Activated CD4-positive, alpha-beta memory T cell treated with anti-CD3 and anti-CD28 coated beads for 36 hours (primary cell): Measurements from ENCODE around the gene TYW1. TPM values are rescaled to one million over a fixed set of nuclear protein-coding genes. Genes with fewer than 3 reads are reported as not detected.
"Not testable (repeated sequence)": the region's sequence is repeated elsewhere in the genome, so short reads cannot be mapped to it uniquely, and the experiment has no call there.

Source experiments
- CTCF ChIA-PET: fragments of 350-600 bp; sonication (Branson Sonifier 250); formaldehyde crosslinking; loops from one replicate; lab custom pipeline; 2021; ENCODE audit warnings: antibody characterized with exemption, inconsistent platforms; lab: Charles Lee
- POLR2A ChIA-PET: fragments of 350-600 bp; sonication (Branson Sonifier 250); formaldehyde crosslinking; loops from one replicate; lab custom pipeline; 2021; ENCODE audit warnings: antibody characterized with exemption; lab: Charles Lee
- DNase-seq: peaks from one replicate; pipeline ENCODE4 v3.0.0-alpha.2; 2020
- H3K27ac Mint-ChIP-seq: one replicate; pipeline ENCODE4 v1.8.0; 2021; ENCODE audit warnings: mixed read lengths
- H3K27me3 Mint-ChIP-seq: one replicate; pipeline ENCODE4 v1.8.0; 2021; ENCODE audit warnings: mixed read lengths
- H3K36me3 Mint-ChIP-seq: one replicate; pipeline ENCODE4 v1.8.0; 2021; ENCODE audit warnings: mixed read lengths
- H3K4me1 Mint-ChIP-seq: one replicate; pipeline ENCODE4 v1.8.0; 2021; ENCODE audit warnings: low read depth, mixed read lengths
- H3K4me3 Mint-ChIP-seq: one replicate; pipeline ENCODE4 v1.8.0; 2021; ENCODE audit warnings: mild to moderate bottlenecking, mixed read lengths
- H3K9me3 Mint-ChIP-seq: one replicate; pipeline ENCODE4 v1.8.0; 2021; ENCODE audit warnings: mixed read lengths
- intact Hi-C: fragments of 100-400 bp; cut with micrococcal nuclease; formaldehyde crosslinking; loops from one replicate; pipeline ENCODE4 v1.15.1; 2023
- total RNA-seq, 2 experiments: library from RNA; stranded (reverse); gene quantifications; one replicate each; pipeline ENCODE4 v1.2.3, GENCODE V29; 2021

TYW1 gene
- total RNA-seq, 2 experiments from 2014 or later, result 15.0 to 16.4 TPM

DNA sequence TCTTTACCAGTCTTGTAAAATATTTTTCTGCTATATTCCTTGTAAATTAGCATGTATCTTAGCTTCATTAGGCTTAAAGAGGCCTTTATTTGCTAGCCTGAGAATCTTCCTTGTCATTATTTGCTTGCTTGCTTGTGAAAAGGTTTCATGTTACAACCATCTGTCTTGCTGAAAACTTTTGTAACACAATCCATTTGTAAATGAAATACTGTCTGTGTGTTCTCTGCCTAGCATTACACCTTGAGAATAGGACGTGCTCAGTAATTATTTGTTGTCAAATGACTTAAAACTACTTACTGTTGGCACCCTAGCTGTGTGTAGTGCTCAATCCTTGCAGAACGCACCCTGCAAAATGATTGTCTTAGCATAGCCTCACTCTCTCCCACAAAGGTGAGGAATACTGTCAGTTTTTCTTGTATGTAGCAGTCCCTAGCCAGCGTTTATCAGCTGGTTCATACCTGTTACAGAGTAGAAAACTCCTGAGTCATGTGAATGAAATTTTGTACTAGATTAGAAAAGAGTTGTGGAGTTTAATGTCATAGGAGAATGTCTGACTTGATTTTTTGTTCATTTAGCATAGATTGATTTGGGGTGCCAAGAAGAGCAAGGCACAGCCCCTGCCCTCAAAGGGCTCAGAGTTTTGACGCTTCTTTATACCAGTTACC is 193.3 kb downstream of the TYW1 start:
- H3K27ac Mint-ChIP-seq, DNase-seq, CTCF ChIA-PET, POLR2A ChIA-PET, H3K36me3 Mint-ChIP-seq, intact Hi-C loops, H3K9me3 Mint-ChIP-seq, H3K27me3 Mint-ChIP-seq, H3K4me3 Mint-ChIP-seq: not testable (repeated sequence)
- H3K4me1 Mint-ChIP-seq, result peaks cover 34% of the 10 kb centered on the region

DNA sequence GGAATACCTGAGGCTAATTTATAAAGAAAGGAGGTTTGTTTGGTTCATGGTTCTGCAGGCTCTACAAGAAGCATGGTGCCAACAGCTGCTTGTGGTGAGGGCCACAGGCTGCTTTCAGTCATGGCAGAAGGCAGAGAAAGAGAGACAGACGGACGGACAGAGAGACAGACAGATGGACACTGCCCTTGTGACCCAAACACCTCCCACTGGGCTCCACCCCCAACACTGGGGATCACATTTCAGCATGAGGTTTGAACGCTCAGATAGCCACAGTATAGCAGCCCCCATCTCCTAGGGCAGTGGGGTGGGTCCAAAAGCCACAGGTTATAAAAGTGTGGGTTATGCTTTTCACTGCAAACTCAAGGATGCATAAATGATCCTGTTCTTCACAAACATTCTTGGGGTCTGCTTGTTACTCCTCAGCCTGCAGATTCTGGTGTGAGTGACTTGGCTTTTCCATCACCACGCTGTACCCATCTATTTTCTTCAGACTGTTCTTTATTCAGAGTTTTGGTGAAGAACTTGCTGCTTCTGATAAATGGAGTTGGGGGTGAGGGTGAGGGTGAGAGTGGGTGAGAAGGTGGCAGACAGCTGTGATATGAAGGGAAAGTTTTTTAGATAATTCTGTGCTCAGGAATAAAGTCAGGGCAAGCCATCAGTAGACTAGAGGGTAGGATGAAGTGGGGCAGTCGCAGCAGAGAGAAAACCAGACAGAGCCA is 194.5 kb downstream of the TYW1 start:
- POLR2A ChIA-PET, H3K9me3 Mint-ChIP-seq, H3K4me3 Mint-ChIP-seq, CTCF ChIA-PET, intact Hi-C loops, DNase-seq, H3K27me3 Mint-ChIP-seq: not testable (repeated sequence)
- Mint-ChIP-seq H3K27ac (peak overlapping the region; percentile 34), H3K36me3 (peaks cover 13% of the 10 kb centered on the region), H3K4me1 (peaks cover 26% of the 10 kb centered on the region)

DNA sequence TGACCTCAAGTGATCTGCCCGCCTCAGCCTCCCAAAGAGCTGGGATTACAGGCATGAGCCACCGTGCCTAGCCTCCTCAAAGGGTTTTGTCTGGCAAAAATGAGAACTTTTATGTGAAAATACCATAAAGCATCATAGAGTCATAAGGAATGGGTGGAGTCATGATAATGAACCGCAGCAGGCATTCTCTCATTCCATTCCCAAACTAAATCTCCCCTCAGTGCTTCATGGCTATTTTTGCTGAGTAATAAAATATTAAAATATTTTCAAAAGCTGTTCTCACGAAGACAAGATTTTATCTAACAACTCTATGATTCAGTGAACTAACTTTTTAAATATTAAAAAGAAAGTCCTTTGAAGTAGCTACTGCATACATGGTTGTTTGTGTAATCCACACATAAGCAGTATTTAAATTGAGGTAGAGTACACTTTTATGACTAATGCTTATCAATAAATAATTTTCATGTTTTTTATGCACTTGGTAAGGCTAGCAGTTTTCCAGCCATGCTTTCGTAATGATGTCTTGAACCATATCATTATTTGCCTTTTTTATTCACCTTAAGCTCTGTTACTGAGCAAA is 195.6 kb downstream of the TYW1 start:
- DNase-seq, H3K9me3 Mint-ChIP-seq, POLR2A ChIA-PET, CTCF ChIA-PET, H3K4me3 Mint-ChIP-seq, H3K27me3 Mint-ChIP-seq, intact Hi-C loops, H3K27ac Mint-ChIP-seq: not testable (repeated sequence)
- peaks cover 16% of the 10 kb centered on the region for H3K36me3 Mint-ChIP-seq
- H3K4me1 Mint-ChIP-seq, result peaks cover 26% of the 10 kb centered on the region

DNA sequence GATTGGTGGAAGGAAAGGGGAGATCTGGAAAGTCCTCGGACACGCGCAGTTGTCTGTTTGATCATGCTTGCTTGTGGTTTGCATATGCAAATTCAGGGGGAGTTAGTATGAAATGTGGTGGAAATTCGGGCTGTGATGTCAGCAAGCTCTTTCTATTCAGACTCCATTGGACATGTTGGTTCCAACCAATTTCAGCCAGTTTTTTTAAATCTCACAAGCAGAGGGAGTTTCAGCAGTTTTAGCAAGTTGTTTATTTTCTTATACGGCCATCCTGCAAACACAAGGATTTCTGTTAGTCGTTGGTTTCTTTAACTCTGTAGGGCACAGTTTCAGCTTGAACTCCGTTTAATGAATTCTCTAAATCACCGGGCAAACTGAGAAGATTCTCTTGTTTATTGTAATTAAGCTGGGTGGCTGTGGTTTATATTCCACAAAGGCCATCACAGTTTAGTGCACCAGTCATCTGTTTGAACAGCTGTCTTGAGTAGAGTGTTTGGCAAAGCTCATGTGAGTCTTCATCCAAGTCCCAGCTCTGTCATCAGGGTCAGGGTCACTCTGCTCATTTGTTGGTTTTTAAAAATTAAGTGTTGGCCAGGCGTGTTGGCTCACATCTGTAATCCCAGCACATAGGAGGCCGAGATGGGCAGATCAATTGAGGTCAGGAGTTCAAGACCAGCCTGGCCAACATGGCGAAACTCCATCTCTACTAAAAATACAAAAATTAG is 196.4 kb downstream of the TYW1 start:
- not testable (repeated sequence) for H3K27ac Mint-ChIP-seq

DNA sequence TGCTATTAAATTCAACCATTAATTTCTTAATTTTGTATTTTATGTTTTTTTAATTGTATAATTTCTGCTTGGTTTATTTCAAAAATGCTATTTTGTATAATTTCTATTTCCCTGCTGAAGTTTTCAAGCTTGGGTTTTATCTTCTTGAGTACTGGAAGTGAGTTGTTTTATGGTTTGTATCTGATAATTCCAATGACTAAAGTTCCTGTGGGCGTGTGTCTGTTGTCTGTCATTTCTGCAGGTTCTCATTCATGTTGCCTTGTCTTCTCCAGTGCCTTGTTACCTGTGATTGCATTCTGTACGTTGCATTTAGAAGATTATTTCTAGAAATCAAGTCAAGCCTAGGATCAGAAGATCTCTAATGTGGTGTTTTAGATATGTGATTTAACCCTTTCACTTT is 199.5 kb downstream of the TYW1 start:
- H3K27me3 Mint-ChIP-seq, intact Hi-C loops, DNase-seq, H3K27ac Mint-ChIP-seq, H3K9me3 Mint-ChIP-seq, CTCF ChIA-PET, POLR2A ChIA-PET, H3K4me3 Mint-ChIP-seq: not testable (repeated sequence)
- Mint-ChIP-seq H3K36me3 (peaks cover 21% of the 10 kb centered on the region), H3K4me1 (peaks cover 11% of the 10 kb centered on the region)

More for the DNA sequence above, 196.4 kb downstream of the TYW1 start:
- H3K4me3 Mint-ChIP-seq, CTCF ChIA-PET, POLR2A ChIA-PET, H3K9me3 Mint-ChIP-seq, H3K27me3 Mint-ChIP-seq, intact Hi-C loops: not testable (repeated sequence)
- Mint-ChIP-seq H3K4me1 (peaks cover 26% of the 10 kb centered on the region), H3K36me3 (peaks cover 16% of the 10 kb centered on the region)
- DNase-seq, result peak; percentile 30

DNA sequence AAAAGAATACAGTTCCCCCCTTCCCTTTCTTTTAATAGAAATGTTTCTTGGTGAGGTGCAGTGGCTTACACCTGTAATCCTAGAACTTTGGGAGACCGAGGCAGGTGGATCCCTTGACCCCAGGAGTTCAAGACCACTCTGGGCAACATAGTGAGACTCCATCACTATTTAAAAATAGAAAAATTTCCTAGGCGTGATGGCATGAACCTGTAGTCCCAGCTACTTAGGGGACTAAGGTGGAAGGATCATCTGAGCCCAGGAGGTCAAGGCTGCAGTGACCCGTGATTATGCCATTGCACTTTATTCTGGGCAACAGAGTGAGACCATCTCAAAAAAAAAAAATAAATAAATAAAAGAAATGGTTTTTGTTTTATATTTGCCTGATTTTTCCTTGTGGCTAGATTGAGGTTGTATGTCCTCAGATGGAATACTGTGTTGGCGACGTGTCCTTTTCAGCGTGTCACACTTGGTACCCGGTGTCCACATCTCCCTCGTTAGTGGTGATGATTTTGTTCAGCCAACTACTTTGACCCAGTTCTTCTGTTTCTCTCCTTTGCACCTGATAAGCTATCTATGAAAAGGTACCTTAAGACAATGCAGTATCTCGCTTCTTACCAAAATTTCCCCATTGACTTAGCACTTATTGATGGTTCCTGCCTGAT is 202.4 kb downstream of the TYW1 start:
- H3K27ac Mint-ChIP-seq, H3K4me1 Mint-ChIP-seq, POLR2A ChIA-PET: not testable (repeated sequence)

DNA sequence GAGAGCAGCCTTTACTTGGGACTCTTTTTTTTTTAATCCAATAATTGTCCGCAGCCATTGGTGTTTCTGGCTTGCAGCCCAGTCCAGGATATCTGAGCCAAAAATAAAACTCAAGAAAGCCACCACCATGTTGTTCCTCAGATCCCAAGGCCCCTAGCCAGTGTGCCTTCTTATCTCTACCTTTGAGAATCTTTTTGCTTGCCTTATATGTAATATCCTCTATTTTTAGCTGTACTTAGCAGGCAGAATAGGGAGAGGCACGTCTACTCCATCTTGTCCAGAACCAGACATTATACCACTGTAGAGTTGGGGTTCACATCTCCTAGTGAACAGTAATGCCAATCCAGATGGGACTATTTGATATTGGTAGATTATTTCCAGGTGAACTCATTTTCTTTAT is 209.1 kb downstream of the TYW1 start:
- POLR2A ChIA-PET, H3K9me3 Mint-ChIP-seq, H3K4me3 Mint-ChIP-seq, CTCF ChIA-PET, DNase-seq, H3K27ac Mint-ChIP-seq, H3K4me1 Mint-ChIP-seq, intact Hi-C loops, H3K27me3 Mint-ChIP-seq: not testable (repeated sequence)
- H3K36me3 Mint-ChIP-seq, result peaks cover 28% of the 10 kb centered on the region

More for the DNA sequence above, 202.4 kb downstream of the TYW1 start:
- intact Hi-C loops, H3K27me3 Mint-ChIP-seq, H3K9me3 Mint-ChIP-seq, H3K4me3 Mint-ChIP-seq, DNase-seq, CTCF ChIA-PET: not testable (repeated sequence)
- H3K36me3 Mint-ChIP-seq, result peaks cover 21% of the 10 kb centered on the region

DNA sequence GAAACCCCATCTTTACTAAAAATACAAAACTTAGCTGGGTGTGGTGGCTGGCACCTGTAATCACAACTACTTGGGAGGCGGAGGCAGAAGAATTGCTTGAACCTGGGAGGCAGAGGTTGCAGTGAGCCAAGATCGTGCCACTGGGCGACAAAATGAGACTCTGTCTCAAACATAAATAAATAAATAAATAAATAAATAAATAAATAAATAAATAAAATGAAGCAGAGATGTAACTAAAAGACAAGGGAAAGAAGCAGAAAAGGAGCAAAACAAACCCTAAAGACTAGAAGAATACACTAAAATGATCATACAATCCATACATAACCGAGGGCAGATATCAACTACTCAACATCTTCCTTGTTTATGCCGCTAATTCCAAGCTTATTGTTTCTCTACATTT is 209.8 kb downstream of the TYW1 start:
- DNase-seq, result no peak
- ChIA-PET CTCF (no interaction called here), POLR2A (no interaction called here)
- Mint-ChIP-seq H3K27ac (no peak overlapping the region), H3K9me3 (no peaks in the 10 kb centered on the region), H3K4me3 (no peak overlapping the region), H3K27me3 (no peaks in the 10 kb centered on the region), H3K4me1 (peaks cover 2% of the 10 kb centered on the region), H3K36me3 (peaks cover 32% of the 10 kb centered on the region)
- intact Hi-C loops, result no loop called here

DNA sequence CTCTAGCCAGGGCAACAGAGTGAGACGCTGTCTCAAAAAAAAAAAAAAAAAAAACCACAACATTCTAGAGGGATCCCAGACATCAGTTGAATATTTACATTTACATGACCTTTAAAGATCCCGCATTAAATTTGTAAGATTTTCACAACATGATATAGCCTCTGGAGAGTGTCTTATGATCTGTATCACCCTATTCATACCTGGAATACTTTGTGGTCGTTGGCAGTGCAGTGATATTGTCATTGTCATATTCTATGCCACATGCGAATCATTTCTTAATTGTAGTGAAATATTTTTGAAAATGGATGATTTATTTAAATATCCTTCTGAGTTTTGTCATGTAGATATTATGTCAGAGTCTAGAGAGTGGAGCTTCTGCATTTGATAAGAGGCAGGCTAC is 212.0 kb downstream of the TYW1 start:
- H3K27me3 Mint-ChIP-seq, H3K4me1 Mint-ChIP-seq, H3K27ac Mint-ChIP-seq, POLR2A ChIA-PET, intact Hi-C loops, DNase-seq, H3K9me3 Mint-ChIP-seq, CTCF ChIA-PET, H3K4me3 Mint-ChIP-seq: not testable (repeated sequence)
- H3K36me3 Mint-ChIP-seq, result peaks cover 35% of the 10 kb centered on the region

DNA sequence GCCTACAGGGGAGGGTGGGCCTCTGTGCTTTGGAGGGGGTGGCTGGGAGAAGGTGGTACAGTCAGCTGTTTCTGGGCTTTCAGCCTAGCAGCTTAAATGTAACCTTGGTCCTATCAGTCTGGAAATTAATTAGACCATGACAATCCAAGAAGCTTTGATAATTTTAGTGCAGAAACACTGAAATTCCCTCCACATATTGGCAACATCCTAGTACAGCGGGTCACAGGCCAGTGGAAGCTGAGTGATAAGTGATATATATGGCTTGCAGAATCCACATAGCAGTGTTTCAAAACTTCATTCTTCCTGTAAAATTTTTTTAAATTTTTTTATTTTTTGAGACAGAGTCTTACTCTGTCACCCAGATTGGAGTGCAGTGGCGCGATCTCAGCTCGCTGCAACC is 212.6 kb downstream of the TYW1 start:
- CTCF ChIA-PET, result no interaction called here
- H3K27me3 Mint-ChIP-seq, result no peaks in the 10 kb centered on the region

DNA sequence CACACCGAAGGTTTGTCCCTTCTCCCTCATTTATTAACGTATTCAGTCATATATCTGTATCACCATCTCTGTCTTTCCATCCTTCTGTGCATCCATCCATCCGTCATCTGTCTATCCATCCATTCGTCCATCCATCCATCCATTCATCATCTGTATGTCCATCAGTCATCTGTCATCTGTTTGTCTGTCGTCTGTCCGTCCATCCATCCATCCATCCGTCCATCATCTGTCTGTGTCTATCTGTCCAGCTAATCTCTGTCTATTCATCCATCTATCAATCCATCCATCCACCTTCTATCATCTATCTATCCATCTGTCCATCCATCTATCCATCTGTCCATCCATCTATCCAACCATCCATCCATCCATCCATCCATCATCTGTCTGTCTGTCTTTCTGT is 213.9 kb downstream of the TYW1 start:
- intact Hi-C loops, result no loop called here
- no peak for DNase-seq
- Mint-ChIP-seq H3K27me3 (no peaks in the 10 kb centered on the region), H3K4me1 (peaks cover 5% of the 10 kb centered on the region), H3K36me3 (peaks cover 37% of the 10 kb centered on the region), H3K9me3 (peaks cover 2% of the 10 kb centered on the region), H3K27ac (no peak overlapping the region), H3K4me3 (no peak overlapping the region)
- POLR2A ChIA-PET, result no interaction called here
- CTCF ChIA-PET, result no interaction called here

More for the DNA sequence above, 212.6 kb downstream of the TYW1 start:
- Mint-ChIP-seq H3K4me3 (no peak overlapping the region), H3K9me3 (peaks cover under 1% of the 10 kb centered on the region), H3K36me3 (peaks cover 36% of the 10 kb centered on the region), H3K4me1 (peaks cover 2% of the 10 kb centered on the region), H3K27ac (no peak overlapping the region)
- intact Hi-C loops, result no loop called here
- DNase-seq, result no peak
- POLR2A ChIA-PET, result no interaction called here
